ENCODE data around the gene SPIRE2. TPM values are rescaled to one million over a fixed set of nuclear protein-coding genes. Genes with fewer than 3 reads are reported as not detected.

The SPIRE2 gene
- total and polyA plus RNA-seq, 2 of the 13 experiments (the other 11 are each of a cell fraction or from before 2014, with no cell fraction given) = 13.3 to 37.5 TPM

DNA sequence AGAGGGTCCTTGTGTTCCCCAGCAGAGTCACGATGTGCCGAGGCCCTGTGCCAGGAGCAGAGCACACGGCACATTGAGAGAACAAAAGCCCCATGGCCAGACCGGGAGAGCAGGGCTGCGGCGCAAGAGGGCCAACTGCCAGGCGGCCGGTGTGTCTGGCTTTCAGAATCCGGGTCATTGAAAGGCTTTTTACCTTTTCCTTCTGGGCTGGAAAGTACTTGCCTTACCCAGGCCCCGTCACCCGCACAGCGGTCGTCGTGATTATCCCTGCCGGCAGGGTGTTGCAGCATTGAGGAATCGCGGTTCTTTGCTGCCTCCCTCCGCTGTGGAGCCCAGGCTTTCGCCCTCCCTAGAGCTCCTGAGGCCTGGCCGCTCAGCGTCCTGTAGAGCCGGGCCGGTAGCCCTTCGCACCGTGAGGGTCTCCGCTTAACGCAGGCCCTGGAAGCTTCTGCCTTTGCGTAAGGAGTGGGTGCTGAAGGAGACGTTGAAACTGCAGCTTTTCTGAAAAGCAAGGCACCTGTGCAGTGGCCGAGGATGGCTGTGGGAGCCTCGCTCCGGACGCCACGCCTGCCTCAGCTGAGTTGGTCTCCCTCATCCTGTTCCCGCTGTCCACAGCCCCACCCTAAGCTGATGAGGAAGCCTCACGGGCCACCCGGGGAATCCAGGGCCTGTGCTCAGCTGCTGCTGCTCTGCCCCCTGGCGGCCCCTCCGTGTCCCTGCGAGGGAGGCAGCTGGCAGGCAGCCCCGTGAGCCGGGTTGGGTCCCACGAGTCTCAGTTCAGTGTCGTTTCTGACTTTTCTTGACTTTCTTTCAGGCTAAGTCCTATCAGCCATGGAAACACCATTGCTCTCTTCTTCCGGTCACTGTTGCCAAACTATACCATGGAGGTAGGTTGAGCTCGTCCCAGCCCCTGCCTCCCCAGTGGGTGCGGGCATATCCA lies 81.8 kb downstream of the SPIRE2 start (continued):
- TF ChIP-seq RBM39 (IDR thresholded peaks at IDR 0.05; ENCODE audit: low read depth, low read length, poor library complexity, severe bottlenecking) = peak; percentile 24
- no peak for TF ChIP-seq ZNF674 (CRISPR knock-in tag; IDR thresholded peaks at IDR 0.05; ENCODE audit: low read depth)
- no peak for TF ChIP-seq TP53 (CRISPR knock-in tag; conservative IDR thresholded peaks at IDR 0.05)
- TF ChIP-seq, protein P1, sequence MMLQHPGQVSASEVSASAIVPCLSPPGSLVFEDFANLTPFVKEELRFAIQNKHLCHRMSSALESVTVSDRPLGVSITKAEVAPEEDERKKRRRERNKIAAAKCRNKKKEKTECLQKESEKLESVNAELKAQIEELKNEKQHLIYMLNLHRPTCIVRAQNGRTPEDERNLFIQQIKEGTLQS (CRISPR knock-in tag; IDR thresholded peaks at IDR 0.05) = peak; percentile 46; the same call in 1 of the 2 replicates
- TF ChIP-seq ZNF432 (CRISPR knock-in tag; IDR thresholded peaks at IDR 0.05; ENCODE audit: borderline replicate concordance) = no peak
- TF ChIP-seq SETDB1 (CRISPR knock-in tag; IDR thresholded peaks at IDR 0.05; ENCODE audit: borderline replicate concordance) = no peak
- no peak for TF ChIP-seq CBX2 (IDR thresholded peaks at IDR 0.05; ENCODE audit: low read depth, low read length)
- no peak for TF ChIP-seq CBX2 (CRISPR knock-in tag; IDR thresholded peaks at IDR 0.05; ENCODE audit: low read depth)
- TF ChIP-seq TGIF2 (CRISPR knock-in tag; IDR thresholded peaks at IDR 0.05) = no peak
- TF ChIP-seq ZNF615 (CRISPR knock-in tag; IDR thresholded peaks at IDR 0.05; ENCODE audit: borderline replicate concordance) = no peak
- TF ChIP-seq MED1 (CRISPR knock-in tag; IDR thresholded peaks at IDR 0.05) = peak; percentile 48; the same call in 1 of the 2 replicates
- 0 out of 2 replicates have a peak, but pooled peaks have one; percentile 28 for TF ChIP-seq KMT2A (CRISPR knock-in tag; IDR thresholded peaks at IDR 0.05)
- 0 out of 2 replicates have a peak, but pooled peaks have one; percentile 35 for TF ChIP-seq HOXD1 (CRISPR knock-in tag; IDR thresholded peaks at IDR 0.05)
- TF ChIP-seq, protein P2, sequence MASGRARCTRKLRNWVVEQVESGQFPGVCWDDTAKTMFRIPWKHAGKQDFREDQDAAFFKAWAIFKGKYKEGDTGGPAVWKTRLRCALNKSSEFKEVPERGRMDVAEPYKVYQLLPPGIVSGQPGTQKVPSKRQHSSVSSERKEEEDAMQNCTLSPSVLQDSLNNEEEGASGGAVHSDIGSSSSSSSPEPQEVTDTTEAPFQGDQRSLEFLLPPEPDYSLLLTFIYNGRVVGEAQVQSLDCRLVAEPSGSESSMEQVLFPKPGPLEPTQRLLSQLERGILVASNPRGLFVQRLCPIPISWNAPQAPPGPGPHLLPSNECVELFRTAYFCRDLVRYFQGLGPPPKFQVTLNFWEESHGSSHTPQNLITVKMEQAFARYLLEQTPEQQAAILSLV (CRISPR knock-in tag; IDR thresholded peaks at IDR 0.05; ENCODE audit: borderline replicate concordance) = 0 out of 2 replicates have a peak, but pooled peaks have one; percentile 86
- TF ChIP-seq, protein P3, sequence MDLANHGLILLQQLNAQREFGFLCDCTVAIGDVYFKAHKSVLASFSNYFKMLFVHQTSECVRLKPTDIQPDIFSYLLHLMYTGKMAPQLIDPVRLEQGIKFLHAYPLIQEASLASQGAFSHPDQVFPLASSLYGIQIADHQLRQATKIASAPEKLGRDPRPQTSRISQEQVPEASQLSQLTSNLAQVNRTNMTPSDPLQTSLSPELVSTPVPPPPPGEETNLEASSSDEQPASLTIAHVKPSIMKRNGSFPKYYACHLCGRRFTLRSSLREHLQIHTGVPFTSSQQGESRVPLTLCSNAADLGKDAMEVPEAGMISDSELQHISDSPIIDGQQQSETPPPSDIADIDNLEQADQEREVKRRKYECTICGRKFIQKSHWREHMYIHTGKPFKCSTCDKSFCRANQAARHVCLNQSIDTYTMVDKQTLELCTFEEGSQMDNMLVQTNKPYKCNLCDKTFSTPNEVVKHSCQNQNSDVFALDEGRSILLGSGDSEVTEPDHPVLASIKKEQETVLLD (CRISPR knock-in tag; IDR thresholded peaks at IDR 0.05; ENCODE audit: low read depth) = no peak
- no peak for TF ChIP-seq LCORL (IDR thresholded peaks at IDR 0.05)
- TF ChIP-seq LCORL (CRISPR knock-in tag; IDR thresholded peaks at IDR 0.05) = no peak
- TF ChIP-seq, protein P4, sequence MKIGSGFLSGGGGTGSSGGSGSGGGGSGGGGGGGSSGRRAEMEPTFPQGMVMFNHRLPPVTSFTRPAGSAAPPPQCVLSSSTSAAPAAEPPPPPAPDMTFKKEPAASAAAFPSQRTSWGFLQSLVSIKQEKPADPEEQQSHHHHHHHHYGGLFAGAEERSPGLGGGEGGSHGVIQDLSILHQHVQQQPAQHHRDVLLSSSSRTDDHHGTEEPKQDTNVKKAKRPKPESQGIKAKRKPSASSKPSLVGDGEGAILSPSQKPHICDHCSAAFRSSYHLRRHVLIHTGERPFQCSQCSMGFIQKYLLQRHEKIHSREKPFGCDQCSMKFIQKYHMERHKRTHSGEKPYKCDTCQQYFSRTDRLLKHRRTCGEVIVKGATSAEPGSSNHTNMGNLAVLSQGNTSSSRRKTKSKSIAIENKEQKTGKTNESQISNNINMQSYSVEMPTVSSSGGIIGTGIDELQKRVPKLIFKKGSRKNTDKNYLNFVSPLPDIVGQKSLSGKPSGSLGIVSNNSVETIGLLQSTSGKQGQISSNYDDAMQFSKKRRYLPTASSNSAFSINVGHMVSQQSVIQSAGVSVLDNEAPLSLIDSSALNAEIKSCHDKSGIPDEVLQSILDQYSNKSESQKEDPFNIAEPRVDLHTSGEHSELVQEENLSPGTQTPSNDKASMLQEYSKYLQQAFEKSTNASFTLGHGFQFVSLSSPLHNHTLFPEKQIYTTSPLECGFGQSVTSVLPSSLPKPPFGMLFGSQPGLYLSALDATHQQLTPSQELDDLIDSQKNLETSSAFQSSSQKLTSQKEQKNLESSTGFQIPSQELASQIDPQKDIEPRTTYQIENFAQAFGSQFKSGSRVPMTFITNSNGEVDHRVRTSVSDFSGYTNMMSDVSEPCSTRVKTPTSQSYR (CRISPR knock-in tag; IDR thresholded peaks at IDR 0.05; ENCODE audit: borderline replicate concordance) = no peak

Data from HepG2 (cell line).